Nephron progenitor cell (in vitro differentiated cells): ENCODE results near the gene MYL5.

Source experiments
- DNase-seq: peaks from one replicate; pipeline ENCODE4 v3.0.0; 2021
- H3K27ac Mint-ChIP-seq: 2 replicates; pipeline ENCODE4 v1.8.0; 2021; ENCODE audit warnings: mild to moderate bottlenecking, moderate library complexity, mixed read lengths
- H3K27me3 Mint-ChIP-seq: 2 replicates; pipeline ENCODE4 v1.8.0; 2021; ENCODE audit warnings: mild to moderate bottlenecking, low read depth, mixed read lengths; ENCODE audit not compliant: poor library complexity
- H3K36me3 Mint-ChIP-seq: 2 replicates; pipeline ENCODE4 v1.8.0; 2021; ENCODE audit warnings: low read depth, mixed read lengths
- H3K4me1 Mint-ChIP-seq: 2 replicates; pipeline ENCODE4 v1.8.0; 2021; ENCODE audit warnings: mixed read lengths
- H3K4me3 Mint-ChIP-seq: 2 replicates; pipeline ENCODE4 v1.8.0; 2021; ENCODE audit warnings: mild to moderate bottlenecking, moderate library complexity, mixed read lengths
- H3K9me3 Mint-ChIP-seq: 2 replicates; pipeline ENCODE4 v1.8.0; 2021; ENCODE audit warnings: mild to moderate bottlenecking, moderate library complexity, mixed read lengths
- CTCF ChIP-seq: fragments of 200-600 bp; sonication (generic); IDR thresholded peaks from 2 replicates; pipeline ENCODE4 v1.5.0; 2021; ENCODE audit warnings: antibody characterized with exemption

The MYL5 gene

DNA sequence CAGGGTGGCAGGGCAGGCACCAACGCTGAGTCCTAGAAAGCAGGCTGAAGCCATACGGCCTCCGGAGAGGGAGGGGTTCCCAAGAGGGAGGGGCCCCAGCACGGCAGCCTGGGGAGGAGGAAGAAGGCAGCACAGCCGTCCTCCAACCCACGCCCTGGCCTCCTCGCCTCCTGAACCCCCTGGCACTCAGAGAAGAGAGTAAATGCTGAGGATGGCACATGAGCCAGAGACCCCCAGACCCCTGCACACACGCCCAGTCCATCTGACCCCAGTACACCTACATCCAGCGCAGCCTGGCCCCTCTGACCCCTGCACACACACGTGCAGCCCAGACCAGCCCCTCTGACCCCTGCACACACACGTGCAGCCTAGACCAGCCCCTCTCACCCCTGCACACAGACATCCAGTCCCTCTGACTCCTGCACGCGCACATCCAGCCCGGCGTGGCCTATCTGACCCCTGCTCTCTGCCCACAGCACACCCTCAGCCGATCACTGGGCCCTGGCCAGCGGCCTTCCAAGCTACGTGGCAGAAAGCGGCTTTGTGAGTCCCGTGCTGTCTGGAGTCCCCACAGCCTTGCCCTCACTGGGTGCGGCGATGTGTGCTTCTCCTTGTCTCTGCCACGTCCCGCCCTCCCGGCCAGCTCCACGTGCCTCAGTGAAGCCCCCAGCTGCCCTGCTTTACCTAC is 18.7 kb upstream of the MYL5 start:
- no peak for TF ChIP-seq CTCF
- no peak overlapping the region for H3K4me3 Mint-ChIP-seq
- H3K9me3 Mint-ChIP-seq: no peaks in the 10 kb centered on the region
- peak overlapping the region; percentile 59 for H3K27ac Mint-ChIP-seq
- peaks cover 15% of the 10 kb centered on the region for H3K36me3 Mint-ChIP-seq
- H3K27me3 Mint-ChIP-seq: peaks cover 7% of the 10 kb centered on the region
- DNase-seq: no peak
- H3K4me1 Mint-ChIP-seq: peaks cover 36% of the 10 kb centered on the region

DNA sequence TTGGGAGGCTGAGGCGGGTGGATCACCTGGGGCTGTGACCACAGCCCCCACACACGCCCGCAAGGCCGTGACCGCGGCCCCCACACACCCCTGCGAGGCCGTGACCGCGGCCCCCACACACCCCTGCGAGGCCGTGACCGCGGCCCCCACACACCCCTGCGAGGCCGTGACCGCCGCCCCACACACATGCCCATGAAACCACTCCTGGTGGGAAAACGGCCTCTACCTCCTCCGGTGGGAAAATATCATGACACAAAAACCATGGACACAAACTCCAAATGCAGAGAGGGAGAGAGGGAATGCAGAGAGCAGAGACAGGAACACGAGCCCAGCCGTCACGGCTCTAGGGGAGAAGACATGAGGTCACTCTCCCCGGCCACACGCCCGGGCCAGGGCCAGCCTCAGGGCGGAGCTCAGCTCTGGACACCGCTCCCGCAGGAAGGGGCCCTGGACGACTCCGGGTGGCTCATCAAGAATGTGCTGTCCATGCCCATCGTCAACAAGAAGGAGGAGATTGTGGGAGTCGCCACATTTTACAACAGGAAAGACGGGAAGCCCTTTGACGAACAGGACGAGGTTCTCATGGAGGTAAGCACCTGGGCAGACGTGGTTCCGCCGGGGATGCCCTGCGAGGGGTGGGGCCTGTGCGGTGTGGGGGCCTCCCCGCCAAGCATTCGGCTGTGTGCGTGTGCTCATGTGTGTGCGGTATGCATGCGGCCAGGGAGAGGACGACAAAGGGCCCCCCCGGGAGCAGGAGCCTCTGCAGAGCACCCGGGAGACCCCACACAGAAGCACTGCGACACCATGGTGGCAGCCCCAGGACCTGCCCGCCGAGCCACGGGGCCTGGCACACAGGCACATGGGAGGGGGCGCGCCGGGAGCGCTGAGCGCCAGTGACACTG is 17.7 kb upstream of the MYL5 start:
- no peak for TF ChIP-seq CTCF
- peaks cover 11% of the 10 kb centered on the region for H3K27me3 Mint-ChIP-seq
- no peaks in the 10 kb centered on the region for H3K9me3 Mint-ChIP-seq
- H3K36me3 Mint-ChIP-seq: peaks cover 21% of the 10 kb centered on the region
- H3K4me1 Mint-ChIP-seq: peaks cover 30% of the 10 kb centered on the region
- no peak overlapping the region for H3K4me3 Mint-ChIP-seq
- H3K27ac Mint-ChIP-seq: peak overlapping the region; percentile 41
- no peak for DNase-seq

DNA sequence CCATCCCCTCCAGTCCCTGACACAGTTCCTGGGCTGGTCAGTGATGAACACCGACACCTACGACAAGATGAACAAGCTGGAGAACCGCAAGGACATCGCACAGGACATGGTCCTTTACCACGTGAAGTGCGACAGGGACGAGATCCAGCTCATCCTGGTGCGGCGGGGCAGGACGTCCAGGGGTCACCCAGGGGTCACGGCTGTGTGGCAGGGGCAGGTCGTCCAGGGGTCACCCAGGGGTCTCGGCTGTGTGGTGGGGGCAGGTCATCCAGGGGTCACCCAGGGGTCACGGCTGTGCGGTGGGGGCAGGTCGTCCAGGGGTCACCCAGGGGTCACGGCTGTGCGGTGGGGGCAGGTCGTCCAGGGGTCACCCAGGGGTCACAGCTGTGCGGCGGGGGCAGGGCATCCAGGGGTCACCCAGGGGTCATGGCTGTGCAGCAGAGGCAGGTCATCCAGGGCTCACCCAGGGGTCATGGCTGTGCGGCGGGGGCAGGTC is 17.0 kb upstream of the MYL5 start:
- Mint-ChIP-seq H3K9me3 (no peaks in the 10 kb centered on the region), H3K4me1 (peaks cover 23% of the 10 kb centered on the region), H3K36me3 (peaks cover 21% of the 10 kb centered on the region), H3K27ac (no peak overlapping the region), H3K4me3 (no peak overlapping the region), H3K27me3 (peaks cover 8% of the 10 kb centered on the region)
- DNase-seq: no peak
- no peak for TF ChIP-seq CTCF

- H3K36me3 Mint-ChIP-seq: peaks cover 21% of the 10 kb centered on the region
- no peak overlapping the region for H3K4me3 Mint-ChIP-seq
- H3K27ac Mint-ChIP-seq: no peak overlapping the region
- peaks cover 8% of the 10 kb centered on the region for H3K27me3 Mint-ChIP-seq
- no peaks in the 10 kb centered on the region for H3K9me3 Mint-ChIP-seq
- no peak for DNase-seq
- H3K4me1 Mint-ChIP-seq: peaks cover 22% of the 10 kb centered on the region
- TF ChIP-seq CTCF: no peak
These were observed 16.3 kb upstream of the MYL5 start for GRCh38 chr4:657834-658667.

GRCh38 chr4:658681-659667 is 15.4 kb upstream of the MYL5 start:
- Mint-ChIP-seq H3K27ac (peak overlapping the region; percentile 28), H3K4me3 (no peak overlapping the region), H3K4me1 (peaks cover 22% of the 10 kb centered on the region), H3K9me3 (no peaks in the 10 kb centered on the region), H3K27me3 (peaks cover 8% of the 10 kb centered on the region), H3K36me3 (peaks cover 21% of the 10 kb centered on the region)
- TF ChIP-seq CTCF: no peak
- no peak for DNase-seq
